ENCODE measurements around the gene MYRF. TPM values are rescaled to one million over a fixed set of nuclear protein-coding genes. Genes with fewer than 3 reads are reported as not detected.

Gene MYRF
- total and polyA plus RNA-seq, 2 of the 13 experiments (the other 11 are each of a cell fraction or from before 2014, with no cell fraction given), result 10.2 to 25.9 TPM

DNA sequence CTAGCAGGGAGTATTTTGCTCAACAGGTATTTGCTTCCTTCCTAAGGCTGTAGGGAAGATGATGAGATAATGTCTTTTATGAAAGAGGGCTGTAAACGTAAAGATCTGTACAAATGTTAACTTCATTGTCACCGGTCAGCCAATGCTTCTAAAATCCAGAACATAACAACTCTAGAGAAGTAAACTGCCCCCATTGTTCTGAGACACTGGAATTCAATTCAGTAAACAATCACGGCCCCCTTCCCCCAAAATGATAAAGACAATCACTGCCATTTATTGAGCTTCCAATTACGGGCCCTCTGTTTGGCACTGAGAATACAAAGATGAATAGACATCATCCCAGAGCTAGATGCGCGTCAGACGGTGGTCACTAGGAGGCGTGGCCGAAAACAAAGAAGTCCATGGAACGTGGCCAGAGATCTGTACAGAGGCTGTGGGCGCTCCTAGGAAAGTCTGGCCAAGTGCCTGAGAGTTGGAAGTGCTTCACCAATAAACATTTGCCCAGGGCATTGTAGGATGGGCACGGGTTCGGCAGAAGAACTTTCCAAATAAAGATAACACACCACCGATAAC is 39.4 kb downstream of the MYRF start (continued):
- TF ChIP-seq, protein P1, sequence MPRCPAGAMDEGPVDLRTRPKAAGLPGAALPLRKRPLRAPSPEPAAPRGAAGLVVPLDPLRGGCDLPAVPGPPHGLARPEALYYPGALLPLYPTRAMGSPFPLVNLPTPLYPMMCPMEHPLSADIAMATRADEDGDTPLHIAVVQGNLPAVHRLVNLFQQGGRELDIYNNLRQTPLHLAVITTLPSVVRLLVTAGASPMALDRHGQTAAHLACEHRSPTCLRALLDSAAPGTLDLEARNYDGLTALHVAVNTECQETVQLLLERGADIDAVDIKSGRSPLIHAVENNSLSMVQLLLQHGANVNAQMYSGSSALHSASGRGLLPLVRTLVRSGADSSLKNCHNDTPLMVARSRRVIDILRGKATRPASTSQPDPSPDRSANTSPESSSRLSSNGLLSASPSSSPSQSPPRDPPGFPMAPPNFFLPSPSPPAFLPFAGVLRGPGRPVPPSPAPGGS (CRISPR knock-in tag; IDR thresholded peaks at IDR 0.05), result no peak
- TF ChIP-seq, protein P2, sequence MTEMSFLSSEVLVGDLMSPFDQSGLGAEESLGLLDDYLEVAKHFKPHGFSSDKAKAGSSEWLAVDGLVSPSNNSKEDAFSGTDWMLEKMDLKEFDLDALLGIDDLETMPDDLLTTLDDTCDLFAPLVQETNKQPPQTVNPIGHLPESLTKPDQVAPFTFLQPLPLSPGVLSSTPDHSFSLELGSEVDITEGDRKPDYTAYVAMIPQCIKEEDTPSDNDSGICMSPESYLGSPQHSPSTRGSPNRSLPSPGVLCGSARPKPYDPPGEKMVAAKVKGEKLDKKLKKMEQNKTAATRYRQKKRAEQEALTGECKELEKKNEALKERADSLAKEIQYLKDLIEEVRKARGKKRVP (CRISPR knock-in tag; IDR thresholded peaks at IDR 0.05), result no peak
- peak; percentile 53 for TF ChIP-seq RBFOX2 (IDR thresholded peaks at IDR 0.05; ENCODE audit: low read depth, low read length)
- TF ChIP-seq NCOA2 (CRISPR knock-in tag; IDR thresholded peaks at IDR 0.05), result no peak
- TF ChIP-seq SCMH1 (CRISPR knock-in tag; IDR thresholded peaks at IDR 0.05; ENCODE audit: borderline replicate concordance), result no peak
- no peak for TF ChIP-seq ZNF790 (CRISPR knock-in tag; IDR thresholded peaks at IDR 0.05; ENCODE audit: borderline replicate concordance)
- TF ChIP-seq ZNF788 (CRISPR knock-in tag; IDR thresholded peaks at IDR 0.05; ENCODE audit: borderline replicate concordance), result 0 out of 2 replicates have a peak, but pooled peaks have one; percentile 1
- no peak for TF ChIP-seq ZNF224 (CRISPR knock-in tag; IDR thresholded peaks at IDR 0.05)
- TF ChIP-seq PHF20 (CRISPR knock-in tag; IDR thresholded peaks at IDR 0.05), result no peak
- TF ChIP-seq, protein P3, sequence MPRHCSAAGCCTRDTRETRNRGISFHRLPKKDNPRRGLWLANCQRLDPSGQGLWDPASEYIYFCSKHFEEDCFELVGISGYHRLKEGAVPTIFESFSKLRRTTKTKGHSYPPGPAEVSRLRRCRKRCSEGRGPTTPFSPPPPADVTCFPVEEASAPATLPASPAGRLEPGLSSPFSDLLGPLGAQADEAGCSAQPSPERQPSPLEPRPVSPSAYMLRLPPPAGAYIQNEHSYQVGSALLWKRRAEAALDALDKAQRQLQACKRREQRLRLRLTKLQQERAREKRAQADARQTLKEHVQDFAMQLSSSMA (CRISPR knock-in tag; IDR thresholded peaks at IDR 0.05), result no peak
- no peak for TF ChIP-seq ZNF10 (CRISPR knock-in tag; IDR thresholded peaks at IDR 0.05; ENCODE audit: borderline replicate concordance, low read depth)
- TF ChIP-seq NBN (conservative IDR thresholded peaks at IDR 0.05), result no peak
- TF ChIP-seq FOXK1 (CRISPR knock-in tag; IDR thresholded peaks at IDR 0.05; ENCODE audit: borderline replicate concordance, low read depth), result peak; percentile 39; the same call in 1 of the 2 replicates
- TF ChIP-seq, protein P4, sequence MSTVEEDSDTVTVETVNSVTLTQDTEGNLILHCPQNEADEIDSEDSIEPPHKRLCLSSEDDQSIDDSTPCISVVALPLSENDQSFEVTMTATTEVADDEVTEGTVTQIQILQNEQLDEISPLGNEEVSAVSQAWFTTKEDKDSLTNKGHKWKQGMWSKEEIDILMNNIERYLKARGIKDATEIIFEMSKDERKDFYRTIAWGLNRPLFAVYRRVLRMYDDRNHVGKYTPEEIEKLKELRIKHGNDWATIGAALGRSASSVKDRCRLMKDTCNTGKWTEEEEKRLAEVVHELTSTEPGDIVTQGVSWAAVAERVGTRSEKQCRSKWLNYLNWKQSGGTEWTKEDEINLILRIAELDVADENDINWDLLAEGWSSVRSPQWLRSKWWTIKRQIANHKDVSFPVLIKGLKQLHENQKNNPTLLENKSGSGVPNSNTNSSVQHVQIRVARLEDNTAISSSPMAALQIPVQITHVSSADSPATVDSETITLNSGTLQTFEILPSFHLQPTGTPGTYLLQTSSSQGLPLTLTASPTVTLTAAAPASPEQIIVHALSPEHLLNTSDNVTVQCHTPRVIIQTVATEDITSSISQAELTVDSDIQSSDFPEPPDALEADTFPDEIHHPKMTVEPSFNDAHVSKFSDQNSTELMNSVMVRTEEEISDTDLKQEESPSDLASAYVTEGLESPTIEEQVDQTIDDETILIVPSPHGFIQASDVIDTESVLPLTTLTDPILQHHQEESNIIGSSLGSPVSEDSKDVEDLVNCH (CRISPR knock-in tag; IDR thresholded peaks at IDR 0.05), result 0 out of 2 replicates have a peak, but pooled peaks have one; percentile 18
- no peak; the same call in 1 of the 2 replicates for TF ChIP-seq CBFB (CRISPR knock-in tag; IDR thresholded peaks at IDR 0.05)
- TF ChIP-seq POLR2AphosphoS5 (IDR thresholded peaks at IDR 0.05; ENCODE audit: low read depth, low read length), result peak; percentile 65
- no peak for TF ChIP-seq ZNF777 (CRISPR knock-in tag; IDR thresholded peaks at IDR 0.05)
- TF ChIP-seq POLR2G (IDR thresholded peaks at IDR 0.05; ENCODE audit: low read depth, low read length), result peak; percentile 65; the same call in 1 of the 2 replicates
- peak; percentile 72; the same call in 1 of the 2 replicates for TF ChIP-seq ZSCAN22 (CRISPR knock-in tag; IDR thresholded peaks at IDR 0.05)
- no peak for TF ChIP-seq HMG20B (CRISPR knock-in tag; conservative IDR thresholded peaks at IDR 0.05)
- TF ChIP-seq MAFG (CRISPR knock-in tag; IDR thresholded peaks at IDR 0.05), result no peak
- peak; percentile 62; the same call in 1 of the 2 replicates for TF ChIP-seq CCDC6 (CRISPR knock-in tag; IDR thresholded peaks at IDR 0.05)
- TF ChIP-seq ZNF878 (CRISPR knock-in tag; IDR thresholded peaks at IDR 0.05), result 0 out of 2 replicates have a peak, but pooled peaks have one; percentile 48
- TF ChIP-seq PHF21A (CRISPR knock-in tag; IDR thresholded peaks at IDR 0.05), result 0 out of 2 replicates have a peak, but pooled peaks have one; percentile 3
- TF ChIP-seq POLR2A (IDR thresholded peaks at IDR 0.05; ENCODE audit: insufficient read depth in 1 of 2, low read depth in 2 of 2, low read length in 2 of 2), result peak in 1 of 2 experiments; percentile 74; a peak in 3 of 4 replicates

Data from HepG2 (cell line).